ENCODE measurements around the gene MYO18A.
"Not testable (repeated sequence)": the region's sequence is repeated elsewhere in the genome, so short reads cannot be mapped to it uniquely, and the experiment has no call there.

The MYO18A gene

GRCh38 chr17:29180034-29180787 is at the start of gene MYO18A:
TSS of gene MYO18A (minus strand) at chr17:29180398. CDS start at chr17:29166940, 13,458 bp downstream.
- DNase-seq, result peak; percentile 79

GRCh38 chr17:29225396-29225795 is 45.2 kb upstream of the MYO18A start:
- DNase-seq, result no peak

- DNase-seq, result not testable (repeated sequence)
Observed at GRCh38 chr17:29221338-29221737, 41.1 kb upstream of the MYO18A start.

- peak; percentile 85 for DNase-seq
Observed at GRCh38 chr17:29219378-29220047, 39.3 kb upstream of the MYO18A start.

GRCh38 chr17:29216856-29217255 is 36.7 kb upstream of the MYO18A start:
- DNase-seq, result no peak

GRCh38 chr17:29216181-29216580 is 36.0 kb upstream of the MYO18A start:
- DNase-seq, result no peak

GRCh38 chr17:29215717-29216116 is 35.5 kb upstream of the MYO18A start:
- peak; percentile 39 for DNase-seq

GRCh38 chr17:29215174-29215573 is 35.0 kb upstream of the MYO18A start:
- DNase-seq, result no peak

- no peak for DNase-seq
Observed at GRCh38 chr17:29214215-29215146, 34.3 kb upstream of the MYO18A start.

GRCh38 chr17:29212681-29213121 is 32.5 kb upstream of the MYO18A start:
- DNase-seq, result peak; percentile 22

GRCh38 chr17:29212094-29212631 is 32.0 kb upstream of the MYO18A start:
- DNase-seq, result no peak

GRCh38 chr17:29210879-29211278 is 30.7 kb upstream of the MYO18A start:
- peak; percentile 57 for DNase-seq

GRCh38 chr17:29209073-29209472 is 28.9 kb upstream of the MYO18A start:
- DNase-seq, result no peak

GRCh38 chr17:29207975-29208374 is 27.8 kb upstream of the MYO18A start:
- no peak for DNase-seq

GRCh38 chr17:29205047-29205446 is 24.8 kb upstream of the MYO18A start:
- DNase-seq, result no peak

- DNase-seq, result not testable (repeated sequence)
Observed at GRCh38 chr17:29204068-29204804, 24.0 kb upstream of the MYO18A start.

- DNase-seq, result no peak
Observed at GRCh38 chr17:29197516-29198272, 17.5 kb upstream of the MYO18A start.

- no peak for DNase-seq
Observed at GRCh38 chr17:29196769-29197515, 16.7 kb upstream of the MYO18A start.

GRCh38 chr17:29195465-29196081 is 15.4 kb upstream of the MYO18A start:
- DNase-seq, result peak; percentile 45

GRCh38 chr17:29194669-29195068 is 14.5 kb upstream of the MYO18A start:
- DNase-seq, result no peak
